Spleen (tissue), 7 donors: ENCODE results near the gene TMIE.

ENCODE experiments used
- CTCF ChIP-seq, 11 experiments: fragments of 200-600 bp in 7 of 11; fragments of 450-650 bp in 4 of 11; sonication (generic) in 4 of 11; IDR thresholded peaks in 8 of 11; conservative IDR thresholded peaks in 3 of 11; 1 replicate in 7 of 11; 2 replicates in 4 of 11; pipeline versions ENCODE4 v1.4.0 to v1.8.0; 2016 to 2021; ENCODE audit warnings: antibody characterized with exemption in 11 of 11, inconsistent platforms in 4 of 11, mild to moderate bottlenecking in 1 of 11
- POLR2A ChIP-seq, 3 donors: fragments of 450-650 bp; IDR thresholded peaks; one replicate each; pipeline ENCODE4 v1.5.1; 2017; ENCODE audit warnings: antibody characterized with exemption in 3 of 3, mild to moderate bottlenecking in 1 of 3
- POLR2AphosphoS5 ChIP-seq, 3 donors: sonication (generic); formaldehyde crosslinking; IDR thresholded peaks; one replicate each; pipeline ENCODE4 v1.5.1; 2017; ENCODE audit warnings: antibody characterized with exemption in 3 of 3
- donor health status: DM: no; HTN: no; CAD: no; lungs with moderate emphysema.
- donor health status: DM: no; HTN: no; CAD: no.
- donor health status: DM: no; HTN: no; CAD: no.

GRCh38 chr3:46675426-46675825 is 25.8 kb upstream of the TMIE start:
- TF ChIP-seq CTCF (IDR thresholded peaks at IDR 0.05 in 8 of 11, conservative IDR thresholded peaks at IDR 0.05 in 3 of 11) (no peak), POLR2AphosphoS5 (IDR thresholded peaks at IDR 0.05) (no peak), POLR2A (IDR thresholded peaks at IDR 0.05) (no peak)
